ENCODE measurements around the gene SLC17A1.

The SLC17A1 gene

GRCh38 chr6:25831532-25832306, at the start of gene SLC17A1:
TSS of gene SLC17A1 (minus strand) at chr6:25832052. CDS start at chr6:25830557, 1,495 bp downstream.
- DNase-seq: no peak

GRCh38 chr6:25880601-25881000, 48.7 kb upstream of the SLC17A1 start:
- DNase-seq: no peak

- DNase-seq: no peak
These were observed 47.0 kb upstream of the SLC17A1 start for GRCh38 chr6:25878721-25879322.

- DNase-seq: no peak
These were observed 44.2 kb upstream of the SLC17A1 start for GRCh38 chr6:25875926-25876602.

GRCh38 chr6:25875563-25875905, 43.7 kb upstream of the SLC17A1 start:
- no peak for DNase-seq

GRCh38 chr6:25874822-25875562, 43.1 kb upstream of the SLC17A1 start:
- no peak for DNase-seq

- no peak for DNase-seq
These were observed 42.3 kb upstream of the SLC17A1 start, which contains the start of gene SLC17A3 for GRCh38 chr6:25874118-25874517. TSS of gene SLC17A3 (minus strand) at chr6:25874243. CDS start at chr6:25868387, 5,856 bp downstream.

GRCh38 chr6:25872814-25873213, 41.0 kb upstream of the SLC17A1 start:
- DNase-seq: no peak

GRCh38 chr6:25869840-25870239, 38.0 kb upstream of the SLC17A1 start:
- no peak for DNase-seq

- no peak for DNase-seq
These were observed 36.8 kb upstream of the SLC17A1 start for GRCh38 chr6:25868436-25869183.

GRCh38 chr6:25866011-25866410, 34.2 kb upstream of the SLC17A1 start:
- DNase-seq: no peak

GRCh38 chr6:25863360-25863759, 31.5 kb upstream of the SLC17A1 start:
- DNase-seq: no peak

- no peak for DNase-seq
These were observed 30.3 kb upstream of the SLC17A1 start for GRCh38 chr6:25862199-25862598.

GRCh38 chr6:25852756-25853155, 20.9 kb upstream of the SLC17A1 start:
- DNase-seq: no peak

- DNase-seq: no peak
These were observed 20.1 kb upstream of the SLC17A1 start for GRCh38 chr6:25851961-25852360.

GRCh38 chr6:25844518-25844917, 12.7 kb upstream of the SLC17A1 start:
- no peak for DNase-seq

GRCh38 chr6:25842526-25842925, 10.7 kb upstream of the SLC17A1 start:
- DNase-seq: no peak

- DNase-seq: no peak
These were observed 3.8 kb upstream of the SLC17A1 start for GRCh38 chr6:25835442-25836283.

- no peak for DNase-seq
These were observed 3.1 kb upstream of the SLC17A1 start for GRCh38 chr6:25834950-25835349.

GRCh38 chr6:25833136-25833535, 1.3 kb upstream of the SLC17A1 start:
- no peak for DNase-seq

- DNase-seq: no peak
These were observed 818 bp upstream of the SLC17A1 start for GRCh38 chr6:25832670-25833069.

- no peak for DNase-seq
These were observed 433 bp upstream of the SLC17A1 start for GRCh38 chr6:25832307-25832662.

All from NCI-H774 (cell line).